HG02798 (cell line): ENCODE results near the gene HNRNPA3.
"Not testable (repeated sequence)": the region's sequence is repeated elsewhere in the genome, so short reads cannot be mapped to it uniquely, and the experiment has no call there.

Source experiments
- ATAC-seq: cut with Tn5 transposase; IDR thresholded peaks from one replicate; pipeline ENCODE4 v1.9.1; 2021; ENCODE audit warnings: mild to moderate bottlenecking; ENCODE audit not compliant: unreplicated experiment, poor library complexity

HNRNPA3 gene

GRCh38 chr2:177229442-177230242 is 17.0 kb downstream of the HNRNPA3 start:
- ATAC-seq: no peak

GRCh38 chr2:177231270-177231669 is 18.7 kb downstream of the HNRNPA3 start:
- no peak for ATAC-seq

GRCh38 chr2:177232098-177232704 is 19.6 kb downstream of the HNRNPA3 start:
- no peak for ATAC-seq

GRCh38 chr2:177234267-177234666 is 21.7 kb downstream of the HNRNPA3 start:
- no peak for ATAC-seq

GRCh38 chr2:177235855-177236437 is 23.4 kb downstream of the HNRNPA3 start:
- ATAC-seq: no peak

GRCh38 chr2:177237932-177238331 is 25.3 kb downstream of the HNRNPA3 start:
- ATAC-seq: no peak

GRCh38 chr2:177239053-177239452 is 26.5 kb downstream of the HNRNPA3 start:
- no peak for ATAC-seq

GRCh38 chr2:177239932-177240630 is 27.5 kb downstream of the HNRNPA3 start:
- peak; percentile 53 for ATAC-seq

- ATAC-seq: no peak
These were observed 29.1 kb downstream of the HNRNPA3 start for GRCh38 chr2:177241711-177242120.

GRCh38 chr2:177242121-177242987 is 29.8 kb downstream of the HNRNPA3 start:
- ATAC-seq: no peak

GRCh38 chr2:177243073-177243472 is 30.5 kb downstream of the HNRNPA3 start:
- no peak for ATAC-seq

- ATAC-seq: no peak
These were observed 30.9 kb downstream of the HNRNPA3 start for GRCh38 chr2:177243476-177243875.

- ATAC-seq: no peak
These were observed 31.7 kb downstream of the HNRNPA3 start for GRCh38 chr2:177244244-177244771.

GRCh38 chr2:177245010-177245422 is 32.4 kb downstream of the HNRNPA3 start:
- no peak for ATAC-seq

- ATAC-seq: no peak
These were observed 33.4 kb downstream of the HNRNPA3 start for GRCh38 chr2:177246000-177246399.

GRCh38 chr2:177246523-177247030 is 34.0 kb downstream of the HNRNPA3 start:
- ATAC-seq: not testable (repeated sequence)

GRCh38 chr2:177247693-177248262 is 35.2 kb downstream of the HNRNPA3 start:
- no peak for ATAC-seq

GRCh38 chr2:177249038-177249437 is 36.4 kb downstream of the HNRNPA3 start:
- no peak for ATAC-seq

GRCh38 chr2:177250461-177250860 is 37.9 kb downstream of the HNRNPA3 start:
- no peak for ATAC-seq
